ENCODE measurements around the gene C1QTNF8.

GRCh38 chr16:1073566-1074378 lies 22.3 kb downstream of the C1QTNF8 start:
- TF ChIP-seq, protein P1, sequence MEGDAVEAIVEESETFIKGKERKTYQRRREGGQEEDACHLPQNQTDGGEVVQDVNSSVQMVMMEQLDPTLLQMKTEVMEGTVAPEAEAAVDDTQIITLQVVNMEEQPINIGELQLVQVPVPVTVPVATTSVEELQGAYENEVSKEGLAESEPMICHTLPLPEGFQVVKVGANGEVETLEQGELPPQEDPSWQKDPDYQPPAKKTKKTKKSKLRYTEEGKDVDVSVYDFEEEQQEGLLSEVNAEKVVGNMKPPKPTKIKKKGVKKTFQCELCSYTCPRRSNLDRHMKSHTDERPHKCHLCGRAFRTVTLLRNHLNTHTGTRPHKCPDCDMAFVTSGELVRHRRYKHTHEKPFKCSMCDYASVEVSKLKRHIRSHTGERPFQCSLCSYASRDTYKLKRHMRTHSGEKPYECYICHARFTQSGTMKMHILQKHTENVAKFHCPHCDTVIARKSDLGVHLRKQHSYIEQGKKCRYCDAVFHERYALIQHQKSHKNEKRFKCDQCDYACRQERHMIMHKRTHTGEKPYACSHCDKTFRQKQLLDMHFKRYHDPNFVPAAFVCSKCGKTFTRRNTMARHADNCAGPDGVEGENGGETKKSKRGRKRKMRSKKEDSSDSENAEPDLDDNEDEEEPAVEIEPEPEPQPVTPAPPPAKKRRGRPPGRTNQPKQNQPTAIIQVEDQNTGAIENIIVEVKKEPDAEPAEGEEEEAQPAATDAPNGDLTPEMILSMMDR (IDR thresholded peaks at IDR 0.05 in 2 of 3, conservative IDR thresholded peaks at IDR 0.05 in 1 of 3; ENCODE audit: borderline replicate concordance in 1 of 3, insufficient read depth in 1 of 3, low read depth in 2 of 3, low read length in 2 of 3), result peak in 2 of 3 experiments; percentile 54 to 62; a peak in 4 of 6 replicates
- TF ChIP-seq JUND (IDR thresholded peaks at IDR 0.05) (no peak), CEBPB (IDR thresholded peaks at IDR 0.05; ENCODE audit: low read depth) (no peak), POLR2AphosphoS5 (IDR thresholded peaks at IDR 0.05; ENCODE audit: low read depth, low read length) (no peak), YY1 (IDR thresholded peaks at IDR 0.05; ENCODE audit: extremely low read depth, insufficient replicate concordance, low read depth, low read length) (no peak), ZBTB33 (IDR thresholded peaks at IDR 0.05; ENCODE audit: extremely low read depth, insufficient replicate concordance, low read length) (no peak), EZH2phosphoT487 (IDR thresholded peaks at IDR 0.05; ENCODE audit: borderline replicate concordance) (no peak), EZH2 (IDR thresholded peaks at IDR 0.05) (no peak), MAX (IDR thresholded peaks at IDR 0.05) (no peak), POLR2A (IDR thresholded peaks at IDR 0.05; ENCODE audit: borderline replicate concordance, extremely low read depth, insufficient read depth, insufficient read length) (no peak), ZNF274 (IDR thresholded peaks at IDR 0.05; ENCODE audit: low read depth, low read length) (no peak)
- TF ChIP-seq, protein P2, sequence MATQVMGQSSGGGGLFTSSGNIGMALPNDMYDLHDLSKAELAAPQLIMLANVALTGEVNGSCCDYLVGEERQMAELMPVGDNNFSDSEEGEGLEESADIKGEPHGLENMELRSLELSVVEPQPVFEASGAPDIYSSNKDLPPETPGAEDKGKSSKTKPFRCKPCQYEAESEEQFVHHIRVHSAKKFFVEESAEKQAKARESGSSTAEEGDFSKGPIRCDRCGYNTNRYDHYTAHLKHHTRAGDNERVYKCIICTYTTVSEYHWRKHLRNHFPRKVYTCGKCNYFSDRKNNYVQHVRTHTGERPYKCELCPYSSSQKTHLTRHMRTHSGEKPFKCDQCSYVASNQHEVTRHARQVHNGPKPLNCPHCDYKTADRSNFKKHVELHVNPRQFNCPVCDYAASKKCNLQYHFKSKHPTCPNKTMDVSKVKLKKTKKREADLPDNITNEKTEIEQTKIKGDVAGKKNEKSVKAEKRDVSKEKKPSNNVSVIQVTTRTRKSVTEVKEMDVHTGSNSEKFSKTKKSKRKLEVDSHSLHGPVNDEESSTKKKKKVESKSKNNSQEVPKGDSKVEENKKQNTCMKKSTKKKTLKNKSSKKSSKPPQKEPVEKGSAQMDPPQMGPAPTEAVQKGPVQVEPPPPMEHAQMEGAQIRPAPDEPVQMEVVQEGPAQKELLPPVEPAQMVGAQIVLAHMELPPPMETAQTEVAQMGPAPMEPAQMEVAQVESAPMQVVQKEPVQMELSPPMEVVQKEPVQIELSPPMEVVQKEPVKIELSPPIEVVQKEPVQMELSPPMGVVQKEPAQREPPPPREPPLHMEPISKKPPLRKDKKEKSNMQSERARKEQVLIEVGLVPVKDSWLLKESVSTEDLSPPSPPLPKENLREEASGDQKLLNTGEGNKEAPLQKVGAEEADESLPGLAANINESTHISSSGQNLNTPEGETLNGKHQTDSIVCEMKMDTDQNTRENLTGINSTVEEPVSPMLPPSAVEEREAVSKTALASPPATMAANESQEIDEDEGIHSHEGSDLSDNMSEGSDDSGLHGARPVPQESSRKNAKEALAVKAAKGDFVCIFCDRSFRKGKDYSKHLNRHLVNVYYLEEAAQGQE (IDR thresholded peaks at IDR 0.05; ENCODE audit: low read depth), result no peak
